Left renal pelvis (tissue), 4 donors: ENCODE results near the gene SCAF8. TPM values are rescaled to one million over a fixed set of nuclear protein-coding genes. Genes with fewer than 3 reads are reported as not detected.
"Not testable (repeated sequence)": the region's sequence is repeated elsewhere in the genome, so short reads cannot be mapped to it uniquely, and the experiment has no call there.

ENCODE experiments used
- DNase-seq, 4 donors: peaks; one replicate each; pipeline ENCODE4 v3.0.0-alpha.2; 2013; ENCODE audit warnings: low read depth in 4 of 4, low spot score in 3 of 4
- polyA plus RNA-seq, 4 donors: library from polyadenylated mRNA; unstranded; fragments of 120-200 nt; gene quantifications; one replicate each; pipeline ENCODE4 v1.2.1, GENCODE V29; 2013; ENCODE audit not compliant: insufficient read length in 4 of 4

Gene SCAF8
- polyA plus RNA-seq, 4 donors, result 53.3 to 66.7 (median 58.8) TPM

DNA sequence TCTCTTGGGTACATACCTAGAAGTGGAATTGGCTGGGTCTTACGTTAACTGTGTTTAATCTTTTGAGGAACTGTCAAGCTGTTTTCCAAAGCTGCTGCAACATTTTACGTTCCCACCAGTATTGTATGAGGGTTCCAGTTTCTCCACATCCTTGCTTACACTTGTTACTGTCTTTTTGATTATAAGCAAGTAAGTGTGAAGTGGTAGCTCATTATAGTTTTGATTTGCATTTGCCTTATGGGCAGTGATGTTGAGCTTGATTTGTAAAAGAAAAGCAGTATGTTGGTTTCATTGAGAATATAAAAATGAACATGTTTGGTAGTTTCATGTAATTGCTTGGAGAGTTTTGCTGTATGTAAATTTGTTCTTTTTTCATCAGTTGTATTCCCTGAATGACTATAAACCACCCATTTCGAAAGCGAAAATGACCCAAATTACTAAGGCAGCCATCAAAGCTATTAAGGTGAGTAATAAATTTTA, 40.4 kb downstream of the SCAF8 start:
- DNase-seq, result no peak

DNA sequence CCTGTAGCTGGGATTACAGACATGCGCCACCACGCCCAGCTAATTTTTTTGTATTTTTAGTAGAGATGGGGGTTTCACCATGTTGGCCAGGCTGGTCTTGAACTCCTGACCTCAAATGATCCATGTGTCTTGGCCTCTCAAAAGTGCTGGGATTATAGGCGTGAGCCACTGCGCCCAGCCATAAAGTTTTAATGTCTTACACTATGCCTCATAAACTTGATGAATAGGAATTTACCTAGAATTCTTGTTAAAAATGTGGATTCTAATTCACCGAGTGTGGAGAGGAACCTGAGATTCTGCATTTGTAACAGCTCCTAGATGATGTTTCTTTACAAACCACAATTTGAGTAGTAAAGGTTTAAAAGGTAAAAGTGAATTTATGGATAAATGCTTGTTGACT, 45.9 kb downstream of the SCAF8 start:
- DNase-seq, result not testable (repeated sequence)

DNA sequence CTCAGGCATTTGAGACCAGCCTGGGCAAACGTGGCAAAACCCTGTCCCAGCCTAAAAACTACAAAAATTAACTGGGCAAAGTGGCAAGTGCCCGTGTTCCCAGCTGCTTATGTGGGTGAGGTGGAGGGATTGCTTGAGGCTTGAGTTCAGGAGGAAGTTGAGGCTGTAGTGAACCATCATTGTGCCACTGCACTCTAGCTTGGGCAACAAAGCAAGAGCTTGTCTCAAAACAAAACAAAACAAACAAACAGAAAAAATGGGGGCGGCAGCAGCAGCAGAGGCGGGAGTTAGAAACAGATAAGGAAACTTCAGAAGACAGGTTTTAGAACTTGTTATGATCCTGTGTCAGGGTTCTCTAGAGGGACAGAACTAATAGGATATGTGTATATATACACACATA, 49.0 kb downstream of the SCAF8 start:
- no peak for DNase-seq

DNA sequence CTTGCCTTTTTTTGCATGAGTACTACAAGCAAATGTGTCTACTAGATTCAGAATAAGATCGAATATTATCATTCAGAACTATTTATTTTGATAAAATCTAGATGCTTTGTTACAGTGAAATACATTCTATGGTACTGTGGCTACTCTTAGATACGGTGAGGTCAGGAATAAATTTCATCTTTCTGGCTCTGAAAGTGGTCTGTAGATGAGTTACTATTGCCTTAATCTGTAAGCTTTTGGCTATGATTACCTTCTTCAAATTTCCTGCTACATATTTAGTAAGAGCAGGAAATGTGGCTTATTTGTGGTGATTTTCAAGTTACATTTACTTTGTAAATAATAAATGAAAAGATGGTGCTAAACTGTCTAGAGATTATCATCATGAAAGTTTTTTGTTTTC, 50.0 kb downstream of the SCAF8 start:
- no peak for DNase-seq

DNA sequence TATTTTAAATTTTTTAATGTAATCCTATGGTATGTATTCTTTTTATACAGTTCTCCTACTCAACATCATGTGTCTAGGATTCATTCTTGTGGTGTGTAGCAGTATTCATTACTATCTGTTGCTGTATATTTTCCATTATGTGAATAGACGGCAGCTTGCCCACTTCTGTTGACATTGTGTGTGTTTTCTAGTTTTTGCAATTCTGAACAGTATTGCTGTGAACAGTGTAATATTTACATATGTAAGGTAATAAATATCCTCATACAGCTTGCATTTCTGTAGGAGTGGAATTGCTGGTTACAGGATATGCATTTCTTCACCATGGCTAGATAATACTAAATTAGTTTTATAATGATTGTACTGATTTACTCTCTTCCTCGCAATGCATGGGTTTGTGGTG, 51.9 kb downstream of the SCAF8 start:
- DNase-seq, result no peak

DNA sequence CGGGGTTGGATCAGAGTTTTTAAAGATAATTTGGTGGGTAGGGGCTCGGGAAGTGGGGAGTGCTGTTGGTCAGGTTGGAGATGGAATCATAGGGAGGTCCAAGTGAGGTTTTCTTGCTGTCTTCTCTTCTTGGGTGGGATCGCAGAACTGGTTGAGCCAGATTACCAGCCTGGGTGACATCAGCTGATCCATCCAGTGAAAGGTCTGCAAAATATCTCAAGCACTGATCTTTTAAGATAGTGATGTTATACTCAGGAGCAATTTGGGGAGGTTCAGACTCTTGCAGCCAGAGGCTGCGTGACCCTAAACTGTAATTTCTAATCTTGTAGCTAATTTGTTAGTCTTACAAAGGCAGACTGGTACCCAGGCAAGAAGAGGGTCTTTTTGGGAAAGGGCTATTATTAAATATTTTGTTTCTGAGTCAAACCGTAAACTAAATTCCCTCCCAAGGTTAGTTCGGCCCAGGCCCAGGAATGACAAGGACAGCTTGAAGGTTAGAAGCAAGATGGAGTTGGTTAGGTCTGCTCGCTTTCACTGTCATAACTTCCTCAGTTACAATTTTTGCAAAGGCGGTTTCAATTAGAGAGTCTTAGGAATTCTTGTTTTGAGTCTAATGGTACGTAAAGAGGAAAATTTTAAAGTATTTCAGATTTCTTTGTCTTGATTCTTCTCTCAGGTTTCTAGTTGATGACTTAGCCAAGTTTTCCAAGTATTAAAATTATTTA, 53.1 kb downstream of the SCAF8 start:
- DNase-seq, result no peak

DNA sequence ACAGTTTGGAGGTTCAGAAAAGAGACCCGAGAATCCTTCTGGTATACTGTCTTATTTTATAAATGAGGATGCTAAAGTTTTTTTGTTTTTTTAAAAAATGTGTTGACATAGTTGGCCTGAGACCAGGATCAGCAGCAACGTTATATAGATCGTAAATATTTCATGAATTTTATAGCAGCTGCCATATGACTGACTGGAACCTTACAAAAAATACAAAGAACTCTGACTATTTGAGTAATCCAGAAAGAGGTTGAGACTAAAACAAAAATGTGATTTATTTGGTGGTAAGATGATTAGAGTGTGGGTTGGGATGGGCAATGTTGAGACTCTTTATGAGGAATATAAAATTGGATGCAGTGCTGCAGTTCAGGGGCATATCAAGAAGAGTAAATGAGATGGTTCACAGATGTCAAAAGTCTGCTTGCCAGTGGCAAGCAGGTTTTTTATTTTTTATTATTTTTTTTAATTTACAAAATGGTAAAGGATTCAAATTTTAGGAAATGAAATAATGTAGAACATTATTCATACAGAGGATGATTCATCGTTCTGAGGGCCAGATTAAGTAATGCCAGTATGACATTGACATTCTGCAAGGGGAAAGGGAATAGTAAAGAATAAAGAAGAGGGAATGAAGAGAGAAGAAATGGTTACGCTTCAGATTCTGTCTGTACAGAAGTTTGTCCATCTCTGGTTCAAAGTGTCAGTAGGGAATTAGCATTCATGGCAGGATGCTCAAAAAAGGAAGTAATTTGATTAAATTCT, 58.5 kb downstream of the SCAF8 start:
- no peak for DNase-seq

DNA sequence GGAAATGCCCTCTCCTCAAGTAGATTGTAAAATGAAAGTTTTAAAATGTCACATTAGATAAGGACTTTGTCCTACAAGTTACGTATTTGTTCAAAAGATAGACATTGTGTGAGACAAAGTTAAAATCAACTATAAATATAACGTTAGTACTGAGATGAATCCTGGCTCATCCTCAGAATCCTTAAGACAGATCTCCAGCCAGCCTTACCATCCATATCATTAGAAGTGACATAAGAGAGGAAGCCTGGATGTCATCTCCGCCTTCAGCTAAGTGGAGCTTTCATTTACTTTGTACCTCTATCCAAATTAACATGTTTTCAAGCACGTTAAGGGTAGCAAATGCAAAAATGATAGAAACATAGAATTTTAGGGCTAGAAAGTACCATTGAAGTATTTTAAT, 59.1 kb downstream of the SCAF8 start:
- DNase-seq, result no peak

DNA sequence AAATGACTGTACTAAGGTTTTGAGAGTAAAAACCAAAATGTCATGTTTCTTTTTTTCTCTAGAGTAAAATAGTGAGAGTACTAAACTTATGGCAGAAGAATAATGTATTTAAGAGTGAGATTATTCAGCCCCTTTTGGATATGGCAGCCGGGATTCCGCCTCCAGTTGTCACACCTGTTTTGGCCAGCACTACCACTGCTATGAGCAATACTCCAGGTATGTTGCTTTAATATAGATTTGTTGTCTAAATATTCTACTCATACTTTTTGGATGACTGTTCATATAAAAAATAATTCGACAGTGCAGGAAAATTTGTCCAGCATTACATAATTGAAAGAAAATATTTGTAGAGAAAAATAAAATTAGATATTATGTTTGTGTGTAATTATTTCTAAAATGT, 59.5 kb downstream of the SCAF8 start:
- no peak for DNase-seq

DNA sequence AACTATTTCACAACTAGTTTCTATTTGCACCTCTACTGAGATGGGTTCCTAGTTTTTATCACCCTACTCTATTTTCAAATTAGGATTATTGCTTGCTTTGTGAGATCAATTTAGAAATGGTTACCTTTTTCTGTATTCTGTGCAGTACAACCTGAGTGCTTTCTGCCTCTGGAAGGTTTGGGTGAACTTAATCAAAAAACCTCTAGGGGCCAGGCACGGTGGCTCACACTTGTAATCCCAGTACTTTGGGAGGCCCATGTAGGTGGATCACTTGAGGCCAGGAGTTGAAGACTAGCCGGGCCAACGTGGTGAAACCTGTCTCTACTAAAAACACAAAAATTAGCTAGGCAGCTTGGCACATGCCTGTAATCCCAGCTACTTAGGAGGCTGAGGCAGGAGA, 63.3 kb downstream of the SCAF8 start:
- no peak for DNase-seq

DNA sequence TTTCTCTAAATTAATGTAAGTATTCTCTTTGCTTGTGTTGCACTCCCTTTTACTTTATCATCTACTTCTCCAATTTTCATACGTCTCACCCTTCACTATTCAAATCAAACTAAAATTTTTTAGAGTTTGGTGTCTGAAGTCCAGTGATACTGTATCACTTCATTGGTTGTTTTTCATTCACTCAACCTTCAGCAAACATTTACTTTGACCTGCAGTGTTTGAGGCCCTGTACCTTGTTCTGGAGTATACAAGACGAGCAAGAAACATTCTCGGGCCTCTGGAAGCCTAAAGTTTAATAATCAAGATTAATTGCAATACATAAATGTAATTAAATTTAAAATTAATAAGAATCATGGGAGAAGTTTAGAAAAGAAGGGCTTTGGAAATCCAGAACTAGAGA, 64.6 kb downstream of the SCAF8 start:
- no peak for DNase-seq

DNA sequence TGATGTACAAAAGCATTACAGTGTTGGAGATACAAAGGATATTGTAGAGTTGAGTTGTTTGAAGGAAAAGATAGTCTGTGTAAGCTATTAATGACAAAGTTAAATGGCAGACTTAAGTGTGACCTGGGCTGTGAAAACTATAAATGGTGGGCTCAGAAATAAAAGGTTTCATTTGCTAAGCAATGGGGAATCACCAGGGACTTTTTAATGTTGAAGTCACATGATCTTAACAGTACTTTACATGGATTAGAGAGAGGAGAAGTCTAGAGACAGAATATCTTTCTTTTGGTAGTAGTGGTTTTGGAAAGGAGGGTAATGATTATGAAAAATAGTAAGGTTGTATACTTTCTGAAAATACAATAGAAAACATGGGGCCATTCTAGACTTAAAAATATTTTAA, 67.1 kb downstream of the SCAF8 start:
- no peak for DNase-seq

DNA sequence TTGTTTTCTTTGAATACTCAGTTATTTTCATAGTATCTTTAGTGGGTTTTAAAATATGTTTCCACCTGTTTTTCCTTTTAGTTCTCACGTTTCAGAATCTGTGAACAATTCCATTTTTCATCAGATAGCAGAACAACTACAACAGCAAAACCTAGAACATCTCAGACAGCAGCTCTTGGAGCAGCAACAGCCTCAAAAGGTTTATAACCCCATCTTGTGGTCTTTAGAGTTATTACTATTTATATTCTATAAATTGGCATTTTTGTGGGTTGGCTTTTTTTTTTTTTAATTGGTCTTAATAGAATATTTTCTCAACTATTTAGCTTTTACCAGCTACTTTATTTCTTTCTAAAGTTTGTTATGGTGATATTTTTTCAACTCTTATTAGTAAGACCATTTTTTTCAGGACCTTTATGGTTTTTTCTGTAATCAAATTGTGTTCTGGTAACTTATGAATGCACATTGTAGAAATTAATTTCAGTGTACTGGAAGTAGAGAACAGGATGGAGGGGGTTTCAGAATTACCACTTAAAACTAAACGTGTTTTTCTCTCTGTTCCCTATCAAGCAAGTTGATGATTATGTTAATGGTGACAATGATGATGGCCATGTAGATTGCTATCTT, 72.2 kb downstream of the SCAF8 start:
- no peak for DNase-seq

DNA sequence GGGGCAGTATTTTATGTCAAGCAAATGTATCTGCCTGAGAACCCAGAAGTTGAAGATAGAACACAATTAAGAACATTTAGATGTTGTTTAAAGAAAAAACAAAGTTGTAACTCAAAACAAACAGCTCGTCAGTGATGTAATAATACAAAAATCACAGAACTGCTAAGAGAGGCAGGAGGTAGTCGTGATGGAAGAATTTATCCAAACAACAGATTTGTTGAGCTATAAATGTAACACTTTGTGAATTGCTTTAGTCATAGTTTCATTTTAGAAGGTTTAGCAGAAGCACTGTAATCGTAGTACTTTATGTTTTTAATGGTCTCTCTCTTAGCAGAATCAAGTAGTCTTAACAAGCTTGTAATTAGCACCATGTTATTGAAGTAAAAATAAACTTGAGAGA, 73.6 kb downstream of the SCAF8 start:
- DNase-seq, result no peak

DNA sequence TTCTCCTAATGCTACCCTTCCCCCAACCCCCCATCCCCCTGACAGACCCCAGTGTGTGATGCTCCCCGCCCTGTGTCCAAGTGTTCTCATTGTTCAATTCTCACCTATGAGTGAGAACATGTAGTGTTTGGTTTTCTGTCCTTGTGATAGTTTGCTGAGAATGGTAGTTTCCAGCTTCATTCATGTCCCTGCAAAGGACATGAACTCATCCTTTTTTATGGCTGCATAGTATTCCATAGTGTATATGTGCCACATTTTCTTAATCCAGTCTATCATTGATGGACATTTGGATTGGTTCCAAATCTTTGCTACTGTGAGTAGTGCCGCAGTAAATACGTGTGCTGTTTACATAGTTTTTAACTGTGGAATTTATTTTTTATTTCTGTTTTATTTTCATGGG, 78.4 kb downstream of the SCAF8 start:
- not testable (repeated sequence) for DNase-seq

DNA sequence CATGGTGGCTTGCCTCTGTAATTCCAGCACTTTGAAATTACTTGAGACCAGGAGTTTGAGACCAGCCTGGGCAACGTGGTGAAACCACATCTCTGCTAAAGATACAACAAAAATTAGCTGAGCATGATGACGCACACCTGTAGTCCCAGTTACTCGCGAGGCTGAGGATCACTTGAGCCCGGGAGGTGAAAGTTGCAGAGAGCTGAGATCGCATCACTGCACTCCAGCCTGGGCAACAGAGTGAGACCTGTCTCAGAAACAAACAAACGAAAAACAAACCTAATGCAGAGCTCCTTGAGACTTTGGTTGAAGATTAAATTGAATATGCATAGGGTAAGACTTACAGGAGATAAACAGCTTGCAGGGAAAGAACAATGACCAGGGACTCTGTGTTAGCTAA, 80.8 kb downstream of the SCAF8 start:
- DNase-seq, result no peak

DNA sequence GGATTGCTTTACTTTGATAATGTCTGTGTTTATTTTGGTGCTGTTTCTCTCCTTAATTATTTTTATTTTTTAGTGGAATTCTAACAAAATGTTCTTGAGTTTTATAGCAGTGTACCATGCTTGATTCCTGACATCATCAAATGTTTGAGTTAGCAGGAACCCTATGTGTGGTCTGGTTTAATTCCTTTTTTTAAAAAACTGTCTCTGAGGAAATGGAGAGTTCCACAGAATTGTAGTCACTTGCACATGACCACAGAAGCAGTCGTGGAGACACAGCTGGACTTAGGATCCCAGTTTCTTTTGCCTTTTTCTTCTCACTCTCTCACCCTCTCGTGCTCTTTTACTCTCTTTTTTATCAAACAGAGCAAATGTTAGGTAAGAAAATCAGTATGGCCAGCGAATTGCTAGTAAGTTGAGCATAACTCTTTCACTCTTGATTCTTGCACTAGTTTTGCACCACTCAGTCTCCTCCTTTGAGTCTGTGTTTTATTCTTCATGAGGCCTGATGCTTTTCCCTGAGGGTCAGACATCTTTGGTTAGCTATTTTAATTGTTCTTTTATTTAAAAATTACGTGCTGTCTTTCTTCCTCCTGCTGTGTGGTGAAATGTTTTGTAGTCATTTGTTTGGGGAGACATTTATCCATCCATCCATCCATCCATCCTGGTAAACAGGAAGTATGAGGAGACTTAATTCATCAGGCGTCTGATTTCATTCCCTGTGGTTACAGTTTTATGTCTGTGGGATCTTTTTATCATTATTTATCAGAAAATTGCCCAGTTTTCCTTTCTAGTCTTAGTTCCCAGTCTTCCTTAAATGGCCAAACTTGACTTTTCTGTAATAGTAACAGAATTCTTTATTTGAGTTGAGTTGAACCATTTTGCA, 83.0 kb downstream of the SCAF8 start:
- no peak for DNase-seq

DNA sequence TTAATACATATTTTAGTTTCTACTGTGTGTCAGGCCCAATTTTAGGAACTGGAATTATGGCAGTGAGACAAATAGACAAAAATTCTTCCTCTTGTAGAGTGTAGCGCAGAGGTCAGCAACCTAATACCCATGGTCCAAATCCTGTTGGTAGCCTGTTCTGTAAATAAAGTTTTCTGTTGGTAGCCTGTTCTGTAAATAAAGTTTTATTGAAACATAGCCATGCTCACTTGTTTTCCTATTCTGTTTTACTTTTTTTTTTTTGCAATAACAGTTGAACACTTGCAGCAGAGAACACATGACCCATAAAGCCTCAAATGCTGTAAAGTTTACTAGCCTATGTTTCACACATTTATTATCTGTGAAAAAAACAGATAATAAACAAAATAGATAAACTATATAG, 87.9 kb downstream of the SCAF8 start:
- DNase-seq, result no peak

DNA sequence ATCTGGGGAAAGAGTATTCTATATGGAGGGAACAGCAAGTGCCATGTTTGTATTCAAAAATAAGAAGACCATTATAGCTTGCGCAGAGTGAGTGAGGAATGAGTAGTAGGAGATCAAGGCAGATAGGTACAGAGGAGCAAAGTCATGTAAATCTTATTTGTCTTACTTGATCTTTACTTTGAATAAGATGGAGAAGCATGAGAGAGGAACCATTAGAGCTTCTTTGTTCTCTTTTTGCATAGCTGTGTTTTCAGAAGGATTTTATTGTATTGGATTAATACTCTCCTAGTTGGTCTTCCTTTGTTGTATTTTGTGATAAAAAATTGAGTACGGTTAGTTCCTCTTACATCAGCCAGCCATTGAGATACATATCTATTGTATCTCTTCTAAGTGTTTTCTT, 88.4 kb downstream of the SCAF8 start:
- no peak for DNase-seq

DNA sequence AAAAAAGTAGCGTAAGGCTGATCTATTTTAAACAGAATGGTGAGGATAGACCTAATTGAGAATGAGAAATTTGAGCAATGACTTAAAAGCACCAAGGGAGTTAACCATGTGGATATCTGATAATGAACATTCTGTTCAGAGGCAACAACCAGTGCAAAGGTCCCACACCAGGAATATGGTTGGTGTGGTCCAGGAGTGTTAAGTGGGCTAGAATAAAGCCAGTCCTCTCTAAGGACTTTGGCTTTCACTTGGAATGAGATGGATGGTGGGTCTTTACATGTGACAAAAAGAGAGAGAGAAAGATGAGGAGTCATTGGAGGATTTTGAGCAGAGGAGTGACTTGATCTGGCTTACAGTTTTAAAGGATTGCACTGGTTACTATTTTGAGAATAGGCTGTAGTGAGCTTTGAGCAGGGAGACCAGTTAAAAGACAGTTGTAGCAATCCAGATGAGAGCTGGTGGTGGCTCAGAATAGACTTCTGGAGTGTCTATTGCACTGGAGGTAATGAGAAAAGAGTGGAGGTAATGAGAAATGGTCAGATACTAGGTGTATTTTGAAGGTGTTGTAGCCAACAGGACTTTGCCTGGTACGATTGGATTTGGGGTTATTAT, 89.8 kb downstream of the SCAF8 start:
- DNase-seq, result no peak
